Measurements from ENCODE around the gene MRAS.
"Not testable (repeated sequence)": the region's sequence is repeated elsewhere in the genome, so short reads cannot be mapped to it uniquely, and the experiment has no call there.

The MRAS gene

GRCh38 chr3:138450704-138451424, 102.5 kb downstream of the MRAS start:
- DNase-seq: no peak

GRCh38 chr3:138451595-138452162, 103.3 kb downstream of the MRAS start:
- DNase-seq: no peak

DNA sequence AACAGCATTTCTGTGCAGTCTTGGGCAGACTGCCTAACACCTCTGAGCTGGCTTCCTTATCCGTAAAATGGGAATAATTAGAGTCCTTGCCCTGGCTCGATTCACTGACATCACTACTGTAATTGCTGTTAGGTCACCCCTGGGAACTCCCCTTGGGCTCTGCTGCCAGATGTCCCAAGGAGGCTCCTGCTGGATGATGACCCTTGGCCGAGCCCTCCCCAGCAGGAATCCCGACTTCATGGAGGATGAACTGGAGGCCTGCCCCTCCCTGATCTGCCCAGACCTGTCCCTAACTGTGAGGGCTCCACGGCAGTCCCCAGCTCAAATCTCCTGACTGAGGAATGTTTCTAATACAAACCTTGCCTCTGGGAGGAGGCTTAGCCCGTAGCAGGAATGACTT, 104.1 kb downstream of the MRAS start:
- no peak for DNase-seq

- not testable (repeated sequence) for DNase-seq
Observed at GRCh38 chr3:138453940-138454339, 105.6 kb downstream of the MRAS start.
